RWPE2 (cell line): ENCODE data around the gene LTBP4.

Experiments
- ATAC-seq: fragments of 200-7000 bp; cut with Tn5 transposase; 3 replicates; pipeline ENCODE4 v1.9.1; 2021; ENCODE audit warnings: low read depth
- DNase-seq: peaks from one replicate; pipeline ENCODE4 v3.0.0-alpha.2; 2020; ENCODE audit warnings: low spot score
- H3K27ac ChIP-seq: fragments of 450-650 bp; 2 replicates; pipeline ENCODE4 v1.5.1; 2017; ENCODE audit warnings: mild to moderate bottlenecking; ENCODE audit not compliant: poor library complexity, severe bottlenecking
- H3K27me3 ChIP-seq: fragments of 250-450 bp; sonication (Bioruptor Pico); 2 replicates; pipeline ENCODE4 v1.5.1; 2021; ENCODE audit warnings: mild to moderate bottlenecking, moderate library complexity; ENCODE audit not compliant: insufficient read depth, poor library complexity, severe bottlenecking
- H3K36me3 ChIP-seq: fragments of 250-450 bp; sonication (Bioruptor Pico); 2 replicates; pipeline ENCODE4 v1.5.1; 2020; ENCODE audit warnings: low read depth, mild to moderate bottlenecking, moderate library complexity
- H3K4me1 ChIP-seq: fragments of 250-450 bp; sonication (Bioruptor Pico); 2 replicates; pipeline ENCODE4 v1.5.1; 2021; ENCODE audit warnings: mild to moderate bottlenecking, moderate library complexity; ENCODE audit not compliant: insufficient read depth, poor library complexity, severe bottlenecking
- H3K4me3 ChIP-seq: fragments of 250-450 bp; sonication (Bioruptor Pico); 2 replicates; pipeline ENCODE4 v1.5.1; 2021; ENCODE audit warnings: mild to moderate bottlenecking, moderate library complexity; ENCODE audit not compliant: severe bottlenecking
- H3K9me3 ChIP-seq: fragments of 250-450 bp; sonication (Bioruptor Pico); 2 replicates; pipeline ENCODE4 v1.5.1; 2021; ENCODE audit warnings: mild to moderate bottlenecking, moderate library complexity; ENCODE audit not compliant: severe bottlenecking
- CTCF ChIP-seq: fragments of 450-650 bp; IDR thresholded peaks from one replicate; pipeline ENCODE4 v1.5.1; 2017; ENCODE audit warnings: mild to moderate bottlenecking, moderate library complexity; ENCODE audit not compliant: poor library complexity, severe bottlenecking

Gene LTBP4

GRCh38 chr19:40673397-40673796 lies 72.2 kb downstream of the LTBP4 start:
- no peak for ATAC-seq
- Histone ChIP-seq H3K27ac (no peak overlapping the region), H3K27me3 (no peaks in the 10 kb centered on the region), H3K4me1 (no peaks in the 10 kb centered on the region), H3K9me3 (no peaks in the 10 kb centered on the region), H3K36me3 (peaks cover 79% of the 10 kb centered on the region), H3K4me3 (no peak overlapping the region)
- TF ChIP-seq CTCF = no peak
- no peak for DNase-seq

- TF ChIP-seq CTCF = no peak
- no peaks in the 10 kb centered on the region for H3K27me3 ChIP-seq
- H3K4me3 ChIP-seq = no peak overlapping the region
- H3K36me3 ChIP-seq = peaks cover 79% of the 10 kb centered on the region
- H3K4me1 ChIP-seq = no peaks in the 10 kb centered on the region
- no peaks in the 10 kb centered on the region for H3K9me3 ChIP-seq
- DNase-seq = no peak
- H3K27ac ChIP-seq = no peak overlapping the region
- ATAC-seq = no peak
Observed at GRCh38 chr19:40674291-40674690, 73.1 kb downstream of the LTBP4 start.

GRCh38 chr19:40677156-40677555 lies 76.0 kb downstream of the LTBP4 start:
- DNase-seq = no peak
- no peak for ATAC-seq
- no peak for TF ChIP-seq CTCF
- Histone ChIP-seq H3K36me3 (peaks cover 84% of the 10 kb centered on the region), H3K27me3 (no peaks in the 10 kb centered on the region), H3K4me1 (no peaks in the 10 kb centered on the region), H3K27ac (no peak overlapping the region), H3K4me3 (no peak overlapping the region), H3K9me3 (no peaks in the 10 kb centered on the region)
